ENCODE measurements around the gene IL10.
A peak's percentile ranks its signal among the peaks of the same experiment; 100 is the strongest.

Gene IL10

DNA sequence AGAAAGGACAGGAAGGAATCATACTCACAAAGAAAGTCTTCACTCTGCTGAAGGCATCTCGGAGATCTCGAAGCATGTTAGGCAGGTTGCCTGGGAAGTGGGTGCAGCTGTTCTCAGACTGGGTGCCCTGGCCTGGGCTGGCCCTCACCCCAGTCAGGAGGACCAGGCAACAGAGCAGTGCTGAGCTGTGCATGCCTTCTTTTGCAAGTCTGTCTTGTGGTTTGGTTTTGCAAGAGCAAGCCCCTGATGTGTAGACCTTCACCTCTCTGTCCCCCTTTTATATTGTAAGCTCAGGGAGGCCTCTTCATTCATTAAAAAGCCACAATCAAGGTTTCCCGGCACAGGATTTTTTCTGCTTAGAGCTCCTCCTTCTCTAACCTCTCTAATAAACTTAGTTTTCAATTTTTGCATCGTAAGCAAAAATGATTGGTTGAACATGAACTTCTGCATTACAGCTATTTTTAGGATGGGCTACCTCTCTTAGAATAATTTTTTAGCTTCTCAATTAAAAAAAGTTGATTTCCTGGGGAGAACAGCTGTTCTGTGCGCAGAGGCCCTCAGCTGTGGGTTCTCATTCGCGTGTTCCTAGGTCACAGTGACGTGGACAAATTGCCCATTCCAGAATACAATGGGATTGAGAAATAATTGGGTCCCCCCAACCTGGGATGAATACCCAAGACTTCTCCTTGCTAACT is at the start of gene IL10:
TSS of gene IL10 (minus strand) at position 252 of the 695 bp plus-strand sequence. CDS start at position 193, 59 bp downstream.
- no peak for DNase-seq

GRCh38 chr1:206821493-206821892 is 49.2 kb upstream of the IL10 start:
- peak; percentile 28 for DNase-seq

- DNase-seq: no peak
Observed at GRCh38 chr1:206816390-206817287, 44.3 kb upstream of the IL10 start.

DNA sequence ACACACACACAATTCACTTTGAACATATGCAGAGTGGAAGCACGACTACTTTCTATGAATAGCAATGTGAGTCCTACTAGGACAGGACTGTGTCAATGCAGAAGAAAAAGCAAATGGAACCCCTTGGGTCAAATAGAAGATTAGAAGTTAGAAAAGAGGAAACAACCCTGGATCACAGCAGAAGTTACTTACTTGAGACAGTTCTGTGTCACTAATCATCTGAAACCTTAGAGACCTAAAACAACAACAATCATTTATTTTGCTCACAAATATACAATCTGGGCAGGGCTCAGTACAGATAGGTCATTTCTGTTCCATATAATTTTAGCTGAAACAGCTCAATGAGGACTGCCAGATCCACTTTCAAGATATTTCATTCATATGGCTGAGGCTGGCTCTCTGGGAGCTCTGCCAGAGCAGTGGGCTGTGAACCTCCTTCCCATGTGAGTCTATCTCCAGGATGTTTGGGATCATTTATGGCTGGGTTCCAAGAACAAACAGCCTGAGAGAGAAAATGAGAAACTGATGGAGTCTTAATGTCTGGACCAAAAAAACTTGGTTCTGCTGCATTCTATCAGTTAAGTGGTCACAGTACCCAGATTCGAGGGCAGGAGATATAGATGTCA is 42.5 kb upstream of the IL10 start:
- peak; percentile 77 for DNase-seq

DNA sequence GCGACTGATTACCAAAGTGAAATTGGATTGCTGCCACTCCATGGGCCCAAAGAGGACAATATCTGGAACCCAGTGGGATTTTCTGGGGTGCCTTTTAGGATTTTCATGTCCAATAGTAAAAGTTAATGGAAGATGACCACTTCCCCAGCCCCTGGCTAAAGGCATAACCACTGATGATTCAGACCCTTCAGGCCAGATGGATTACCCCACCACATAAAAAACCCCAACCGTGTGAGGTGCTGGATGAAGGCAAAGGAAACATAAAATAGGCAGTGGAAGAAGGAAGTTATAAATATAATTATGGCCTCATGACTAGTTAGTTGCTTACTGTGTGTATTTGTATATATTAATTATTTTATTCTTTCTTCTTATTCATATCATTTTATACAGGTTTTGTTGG is 40.2 kb upstream of the IL10 start:
- no peak for DNase-seq

DNA sequence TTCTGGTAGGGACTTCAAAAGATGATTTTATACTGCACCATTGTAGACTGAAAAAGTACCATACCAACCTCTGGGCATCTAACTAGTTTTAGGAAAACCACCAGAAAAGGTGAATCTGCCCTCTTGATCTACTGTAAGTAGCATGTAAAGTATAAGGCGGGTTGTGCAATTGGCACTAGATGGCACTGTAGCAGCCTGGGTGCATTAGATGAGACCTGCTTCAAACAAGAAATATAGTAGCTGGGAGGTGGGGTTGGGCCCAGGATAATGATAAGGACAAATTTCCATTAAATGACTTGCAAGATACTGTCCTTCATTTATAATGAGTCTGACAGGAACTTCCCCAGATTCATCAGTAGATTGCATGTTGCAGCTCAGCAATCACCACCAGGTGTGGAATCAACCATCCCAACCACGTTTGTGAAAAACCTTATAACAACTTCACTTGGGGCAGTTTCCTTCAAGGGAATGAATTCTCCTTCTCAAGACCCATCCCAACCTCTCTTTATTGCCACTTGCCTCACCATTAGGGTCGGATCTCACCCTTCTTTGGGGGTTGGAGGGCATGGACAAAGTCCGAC is 37.3 kb upstream of the IL10 start:
- no peak for DNase-seq

DNA sequence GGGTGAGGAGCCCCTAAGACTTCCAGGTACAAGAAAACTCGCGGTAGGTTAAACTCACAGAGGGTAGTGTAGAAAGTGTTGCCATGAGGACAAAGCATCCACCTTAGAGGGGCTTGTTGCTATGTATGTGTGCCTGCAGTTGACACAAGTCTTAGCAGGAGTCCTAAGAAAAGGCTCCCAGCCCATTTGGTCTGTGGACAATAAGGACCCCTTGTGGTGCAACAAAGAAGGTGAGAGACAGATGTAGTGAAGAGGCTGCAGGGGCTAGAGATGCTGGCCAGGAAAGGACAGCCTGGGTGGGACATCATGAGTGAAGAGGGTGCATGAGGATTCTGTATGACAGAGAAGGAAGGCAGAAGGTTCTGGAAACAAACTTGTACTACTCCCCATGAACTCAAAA is 36.3 kb upstream of the IL10 start:
- no peak for DNase-seq

DNA sequence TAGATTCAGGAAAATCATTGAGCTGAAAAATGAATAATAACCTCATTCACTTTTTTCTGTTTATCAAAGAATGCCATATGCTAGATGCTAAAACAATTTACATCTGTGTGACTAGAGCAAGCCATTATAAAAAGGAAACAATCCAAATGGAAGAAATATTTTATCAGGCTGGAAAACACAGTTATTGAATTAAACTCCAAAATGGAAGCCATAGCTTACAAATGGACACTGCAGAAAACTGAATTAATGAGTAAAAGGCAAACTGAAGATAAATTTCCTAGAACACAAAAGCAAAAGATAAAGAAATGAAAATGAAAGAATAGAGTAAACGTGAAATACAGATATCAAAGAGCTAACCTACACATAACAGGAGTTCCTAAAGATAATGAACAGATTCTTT is 33.1 kb upstream of the IL10 start:
- no peak for DNase-seq

DNA sequence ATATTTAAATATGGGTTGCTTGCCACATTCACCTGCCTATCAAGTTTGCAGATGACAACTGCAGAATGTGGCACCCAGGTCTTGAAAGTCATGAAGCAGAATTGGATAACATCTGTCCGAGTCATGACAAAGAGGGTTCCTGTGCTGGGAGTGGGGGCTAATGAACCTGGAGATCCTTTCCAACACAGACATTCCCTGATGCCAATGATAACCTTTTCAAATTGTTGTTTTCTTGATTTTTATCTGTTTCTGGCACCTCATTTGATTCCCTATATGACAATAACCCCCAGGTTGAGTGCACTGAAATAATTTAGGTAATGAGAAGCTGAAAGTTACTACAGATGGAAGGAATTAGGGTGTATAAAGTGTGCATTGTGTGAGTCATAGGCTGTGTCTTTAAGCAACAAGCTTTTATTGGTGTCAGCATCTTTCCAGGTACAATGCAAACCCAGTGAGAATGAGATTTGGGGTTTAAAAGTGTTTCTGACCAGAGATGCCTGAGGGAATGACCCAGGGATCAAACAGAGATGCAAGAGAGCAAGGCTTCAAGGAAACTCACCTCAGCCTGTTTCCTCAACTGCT is 32.0 kb upstream of the IL10 start:
- DNase-seq: no peak

- DNase-seq: no peak
Observed at GRCh38 chr1:206803221-206803730, 31.0 kb upstream of the IL10 start.

DNA sequence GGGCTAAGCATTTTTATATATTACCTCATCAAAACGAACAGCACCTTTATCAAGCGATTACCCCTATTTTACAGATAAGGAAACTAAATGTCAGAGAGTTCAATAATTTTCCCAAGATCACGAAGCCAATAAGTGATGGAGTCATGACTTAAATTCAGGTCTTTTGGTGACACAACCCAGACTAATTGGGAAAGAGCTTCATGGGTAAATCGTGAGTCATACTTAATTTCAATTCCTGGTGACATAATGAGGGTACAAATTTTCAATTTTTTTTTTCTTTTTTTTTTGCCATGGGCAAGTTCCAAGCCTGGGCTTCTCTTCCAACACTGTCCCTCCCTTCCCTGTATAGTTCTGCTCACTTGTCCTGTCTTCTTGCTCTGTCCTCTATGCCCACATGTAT is 30.1 kb upstream of the IL10 start:
- DNase-seq: no peak

DNA sequence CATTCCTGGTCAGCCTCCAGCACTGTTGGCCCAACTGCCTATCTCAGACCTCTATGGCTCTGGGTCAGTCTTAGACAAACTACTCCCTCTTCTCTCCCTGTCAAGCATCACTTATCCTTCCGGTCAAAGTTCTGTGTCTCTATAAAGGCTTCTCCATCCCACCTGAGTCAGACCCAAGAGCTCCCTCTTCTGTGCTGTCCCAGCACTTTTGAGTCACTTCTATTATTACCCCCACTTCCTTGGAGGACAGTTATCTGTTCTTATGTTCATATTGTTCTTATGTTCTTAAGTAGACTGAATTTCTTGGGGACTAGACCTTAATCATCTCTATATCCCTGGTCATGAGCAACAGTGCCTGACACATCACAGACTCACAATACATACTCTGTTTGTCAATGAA is 29.2 kb upstream of the IL10 start:
- no peak for DNase-seq

DNA sequence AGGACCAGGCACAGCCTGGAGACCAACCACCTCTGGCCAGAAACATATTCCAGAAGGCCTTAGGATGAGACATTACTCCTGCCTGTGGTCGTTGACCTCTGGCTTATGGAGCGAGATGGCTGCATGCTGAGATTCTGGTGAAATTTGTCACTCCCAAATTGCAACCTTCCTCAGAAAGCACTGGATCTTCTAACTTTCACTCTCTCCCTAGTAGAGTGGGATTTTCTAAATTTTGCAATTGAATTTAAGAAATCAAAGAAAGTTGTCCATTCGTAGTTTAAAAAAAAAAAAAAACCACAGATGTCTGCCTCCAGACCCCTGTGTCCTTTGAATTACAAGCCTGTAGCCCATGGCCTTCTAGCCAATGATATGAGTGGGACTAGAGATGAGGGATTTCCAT is 28.6 kb upstream of the IL10 start:
- no peak for DNase-seq

DNA sequence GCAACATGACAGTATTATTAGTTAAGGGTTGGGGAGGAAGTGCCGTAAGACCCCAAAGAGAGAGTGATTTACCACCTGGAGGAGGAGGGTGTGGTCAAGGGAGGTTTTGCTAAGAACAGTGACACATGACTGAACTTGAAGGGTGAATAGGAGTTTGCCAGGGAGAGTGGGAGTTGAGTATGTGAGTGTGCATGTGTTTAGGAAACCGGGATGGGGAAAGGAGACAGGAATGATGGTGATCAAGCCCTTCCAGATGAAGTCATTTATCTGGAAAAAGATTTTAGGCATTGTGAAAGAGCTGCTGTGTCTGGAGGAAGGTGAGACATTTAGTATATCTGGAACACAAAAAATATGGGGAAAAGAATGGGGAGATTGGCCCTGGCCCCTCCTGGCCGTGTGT is 28.1 kb upstream of the IL10 start:
- no peak for DNase-seq

GRCh38 chr1:206799311-206799710 is 27.0 kb upstream of the IL10 start:
- no peak for DNase-seq

DNA sequence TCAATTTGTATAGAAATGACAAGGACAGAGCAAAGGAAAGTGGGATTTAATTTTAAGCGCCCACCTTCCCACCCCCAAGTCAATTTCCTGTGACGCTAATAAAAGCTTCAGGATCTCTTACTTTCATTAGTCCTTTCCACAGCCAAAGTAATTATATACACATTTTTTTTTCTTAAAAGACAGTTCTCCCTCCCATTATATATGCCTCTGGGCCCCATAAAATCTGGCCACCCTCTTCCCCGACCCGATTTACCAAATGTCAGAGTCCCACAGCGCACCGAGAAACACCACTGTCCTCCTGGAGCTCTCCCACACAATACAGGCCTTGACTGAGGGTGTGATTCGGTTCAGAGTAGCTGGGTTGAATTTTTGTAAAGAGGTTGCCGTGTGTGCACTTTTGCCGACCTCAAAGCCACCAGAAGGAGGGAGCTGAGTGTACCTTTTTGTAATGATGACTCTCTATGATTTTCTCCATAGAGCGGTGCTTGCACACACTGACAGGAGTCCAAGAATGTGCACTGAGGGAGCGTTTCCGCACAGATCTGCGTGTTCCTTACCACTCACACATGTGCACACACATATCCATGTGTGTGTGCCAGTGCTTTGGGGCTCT is 26.2 kb upstream of the IL10 start:
- no peak for DNase-seq

DNA sequence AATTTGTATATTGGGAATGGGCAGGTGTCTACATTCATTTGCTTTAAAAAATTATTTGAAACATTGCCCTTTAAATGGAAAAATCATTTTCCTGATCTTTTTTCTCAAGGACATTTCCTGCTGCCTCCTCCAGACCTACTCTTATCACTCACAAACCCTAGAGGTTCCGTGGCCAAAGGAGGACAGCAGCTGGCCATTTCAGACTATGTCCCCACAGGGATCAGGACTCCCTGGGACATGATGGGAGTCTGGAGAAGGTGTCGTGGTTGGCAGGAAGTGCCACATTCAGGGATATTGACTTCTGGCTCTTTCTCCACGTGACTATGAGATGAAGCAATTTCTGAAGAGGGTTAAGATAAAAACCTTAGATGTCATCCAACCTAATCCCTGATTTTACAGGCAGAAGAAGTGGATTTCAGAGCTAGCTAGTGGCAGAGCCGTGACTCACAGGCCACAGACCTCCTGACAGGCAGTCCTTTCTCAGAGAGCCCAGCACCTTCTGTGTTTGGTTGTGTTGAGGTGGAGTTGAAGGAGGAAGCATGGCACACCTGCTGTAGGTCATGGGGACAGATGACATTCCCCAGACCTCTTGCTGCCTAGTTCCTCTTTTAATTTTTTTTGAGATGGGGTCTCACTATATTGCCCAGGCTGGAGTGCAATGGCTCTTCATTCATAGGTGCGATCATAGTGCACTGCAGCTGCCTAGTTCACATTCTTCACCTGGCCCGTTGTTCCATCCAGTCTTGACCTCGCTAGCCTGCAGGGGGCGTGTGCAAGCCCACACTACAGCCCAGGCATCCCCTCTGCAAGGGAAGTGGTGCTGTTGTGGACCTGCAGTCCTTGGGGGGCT is 25.5 kb upstream of the IL10 start:
- DNase-seq: no peak

GRCh38 chr1:206796981-206797402 is 24.7 kb upstream of the IL10 start:
- DNase-seq: no peak

- no peak for DNase-seq
Observed at GRCh38 chr1:206796116-206796515, 23.8 kb upstream of the IL10 start.

- DNase-seq: no peak
Observed at GRCh38 chr1:206794294-206794908, 22.1 kb upstream of the IL10 start.

- no peak for DNase-seq
Observed at GRCh38 chr1:206793620-206794019, 21.3 kb upstream of the IL10 start.

All from DMS79 treated with DMSO at 0.1 percent for 48 hours (cell line).